HG03175 (cell line): Measurements from ENCODE around the gene CLK2.
"Not testable (repeated sequence)": the region's sequence is repeated elsewhere in the genome, so short reads cannot be mapped to it uniquely, and the experiment has no call there.

Experiments used
- ATAC-seq: cut with Tn5 transposase; IDR thresholded peaks from one replicate; pipeline ENCODE4 v1.9.1; 2021; ENCODE audit warnings: mild to moderate bottlenecking, moderate library complexity; ENCODE audit not compliant: unreplicated experiment

Gene CLK2

GRCh38 chr1:155268630-155269029 lies 4.7 kb downstream of the CLK2 start:
- no peak for ATAC-seq

- no peak for ATAC-seq
Measured at GRCh38 chr1:155267373-155267772, 5.9 kb downstream of the CLK2 start.

- ATAC-seq, result no peak
Measured at GRCh38 chr1:155266553-155266952, 6.8 kb downstream of the CLK2 start.

GRCh38 chr1:155263067-155263466 lies 10.2 kb downstream of the CLK2 start:
- no peak for ATAC-seq

GRCh38 chr1:155261852-155262673 lies 11.2 kb downstream of the CLK2 start, which contains the start of gene SCAMP3:
Gene SCAMP3, minus strand, starts transcription at chr1:155262360. Its CDS starts 209 bp downstream, at chr1:155262151.
- peak; percentile 94 for ATAC-seq

- no peak for ATAC-seq
Measured at GRCh38 chr1:155261493-155261851, 11.8 kb downstream of the CLK2 start.

GRCh38 chr1:155260276-155260675 lies 13.0 kb downstream of the CLK2 start:
- no peak for ATAC-seq

- ATAC-seq, result no peak
Measured at GRCh38 chr1:155256058-155256852, 17.0 kb downstream of the CLK2 start.

- peak; percentile 55 for ATAC-seq
Measured at GRCh38 chr1:155255243-155256007, 17.9 kb downstream of the CLK2 start, which contains the start of gene ENTREP3. Gene ENTREP3, minus strand, starts transcription at chr1:155255483. Its CDS starts 606 bp downstream, at chr1:155254877.

- ATAC-seq, result no peak
Measured at GRCh38 chr1:155254714-155255242, 18.5 kb downstream of the CLK2 start.

GRCh38 chr1:155254228-155254713 lies 19.0 kb downstream of the CLK2 start:
- ATAC-seq, result no peak

GRCh38 chr1:155253797-155254196 lies 19.5 kb downstream of the CLK2 start:
- no peak for ATAC-seq

- ATAC-seq, result no peak
Measured at GRCh38 chr1:155253208-155253607, 20.1 kb downstream of the CLK2 start.

- no peak for ATAC-seq
Measured at GRCh38 chr1:155251566-155251965, 21.7 kb downstream of the CLK2 start.

GRCh38 chr1:155250633-155251449 lies 22.5 kb downstream of the CLK2 start:
- ATAC-seq, result peak; percentile 93

- ATAC-seq, result peak; percentile 13
Measured at GRCh38 chr1:155250246-155250632, 23.1 kb downstream of the CLK2 start.

- ATAC-seq, result no peak
Measured at GRCh38 chr1:155247667-155248553, 25.4 kb downstream of the CLK2 start.

- ATAC-seq, result not testable (repeated sequence)
Measured at GRCh38 chr1:155246796-155247195, 26.5 kb downstream of the CLK2 start.

GRCh38 chr1:155245163-155245524 lies 28.2 kb downstream of the CLK2 start:
- ATAC-seq, result no peak
